ENCODE data around the gene KCNQ5. TPM values are rescaled to one million over a fixed set of nuclear protein-coding genes. Genes with fewer than 3 reads are reported as not detected.

Gene KCNQ5
- total and polyA plus RNA-seq, 10 of the 15 experiments (the other 5 are each of a cell fraction or from before 2014, with no cell fraction given): 0.60 to 16.2 (median 3.2) TPM

DNA sequence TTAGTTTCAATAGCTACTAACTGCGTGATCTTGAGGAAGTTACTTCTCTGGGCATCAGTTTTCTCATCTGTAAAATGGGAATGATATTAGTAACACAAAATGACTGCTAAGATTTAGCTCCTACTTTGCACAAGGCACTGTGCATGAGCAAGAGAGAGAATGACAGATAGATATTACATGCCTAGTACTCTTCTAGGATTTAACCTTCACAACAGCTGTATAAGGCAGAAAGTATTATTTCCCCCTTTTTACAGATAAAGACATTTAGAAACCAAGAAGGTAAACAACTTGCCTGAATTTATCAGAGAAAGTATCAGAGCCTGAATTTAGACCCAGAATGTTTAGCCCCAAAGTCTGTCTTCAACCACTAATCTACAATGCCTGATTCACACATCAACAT, 321.8 kb downstream of the KCNQ5 start:
- Histone ChIP-seq H3K9ac (ENCODE audit: control insufficient read depth, insufficient read depth, low read length) (no peak overlapping the region), H3K36me3 (ENCODE audit: control insufficient read depth in 2 of 2, insufficient read depth in 2 of 2, low read length in 1 of 2) (no peaks in the 10 kb centered on the region; a peak in 1 of 4 replicates), H3K4me2 (ENCODE audit: control insufficient read depth, insufficient read depth) (no peak overlapping the region), H3K79me2 (ENCODE audit: control insufficient read depth, insufficient read depth, low read length) (no peaks in the 10 kb centered on the region), H4K20me1 (ENCODE audit: control insufficient read depth, insufficient read depth) (no peaks in the 10 kb centered on the region), H3K9me3 (replicated peaks; ENCODE audit: control insufficient read depth, insufficient read depth, low read length) (no peaks in the 10 kb centered on the region), H3K4me3 (no peak overlapping the region), H3K27ac (ENCODE audit: control insufficient read depth, insufficient read depth) (no peak overlapping the region), H3K27me3 (replicated peaks in 1 of 2; ENCODE audit: control insufficient read depth in 2 of 2, insufficient read depth in 2 of 2, low read length in 1 of 2) (no peaks in the 10 kb centered on the region), H3K4me1 (ENCODE audit: control insufficient read depth, insufficient read depth, low read length) (no peaks in the 10 kb centered on the region), H2AFZ (ENCODE audit: control insufficient read depth, low read depth, low read length) (no peak overlapping the region)
- FAIRE-seq (peak; percentile 38), ATAC-seq (peak; percentile 31; the same call in 2 of the 3 replicates), DNase-seq (ENCODE audit: low read depth, low spot score) (no peak)
- SMC1A ChIA-PET (ENCODE audit: uncharacterized antibody, unreplicated experiment): interaction anchor here (0.6 to 1.1 kb wide), 4 partner anchors 10 to 213 kb away, joined by 3 to 4 read pairs (median 3); no protein-coding TSS in a partner anchor
- BruUV-seq (replicated peaks): no TSS peak
- TF ChIP-seq BCL3 (IDR thresholded peaks at IDR 0.05; ENCODE audit: borderline replicate concordance, insufficient read depth, low read depth, low read length, poor library complexity, severe bottlenecking) (no peak), IRF3 (IDR thresholded peaks at IDR 0.05) (no peak), DPF2 (IDR thresholded peaks at IDR 0.05) (no peak), NFIC (IDR thresholded peaks at IDR 0.05; ENCODE audit: low read depth, low read length) (no peak), NR2C1 (IDR thresholded peaks at IDR 0.05) (no peak), CREM (IDR thresholded peaks at IDR 0.05; ENCODE audit: low read depth) (no peak), CTCF (IDR thresholded peaks at IDR 0.05 in 2 of 3, conservative IDR thresholded peaks at IDR 0.05 in 1 of 3; ENCODE audit: control insufficient read depth in 2 of 3, extremely low read depth in 1 of 3, insufficient read depth in 1 of 3, low read depth in 3 of 3, low read length in 3 of 3) (no peak), SREBF1 (IDR thresholded peaks at IDR 0.05; ENCODE audit: low read length) (no peak), TCF12 (IDR thresholded peaks at IDR 0.05; ENCODE audit: low read depth, low read length) (no peak)
- TF ChIP-seq, protein P1, sequence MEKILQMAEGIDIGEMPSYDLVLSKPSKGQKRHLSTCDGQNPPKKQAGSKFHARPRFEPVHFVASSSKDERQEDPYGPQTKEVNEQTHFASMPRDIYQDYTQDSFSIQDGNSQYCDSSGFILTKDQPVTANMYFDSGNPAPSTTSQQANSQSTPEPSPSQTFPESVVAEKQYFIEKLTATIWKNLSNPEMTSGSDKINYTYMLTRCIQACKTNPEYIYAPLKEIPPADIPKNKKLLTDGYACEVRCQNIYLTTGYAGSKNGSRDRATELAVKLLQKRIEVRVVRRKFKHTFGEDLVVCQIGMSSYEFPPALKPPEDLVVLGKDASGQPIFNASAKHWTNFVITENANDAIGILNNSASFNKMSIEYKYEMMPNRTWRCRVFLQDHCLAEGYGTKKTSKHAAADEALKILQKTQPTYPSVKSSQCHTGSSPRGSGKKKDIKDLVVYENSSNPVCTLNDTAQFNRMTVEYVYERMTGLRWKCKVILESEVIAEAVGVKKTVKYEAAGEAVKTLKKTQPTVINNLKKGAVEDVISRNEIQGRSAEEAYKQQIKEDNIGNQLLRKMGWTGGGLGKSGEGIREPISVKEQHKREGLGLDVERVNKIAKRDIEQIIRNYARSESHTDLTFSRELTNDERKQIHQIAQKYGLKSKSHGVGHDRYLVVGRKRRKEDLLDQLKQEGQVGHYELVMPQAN (conservative IDR thresholded peaks at IDR 0.05): no peak
- RAD21 ChIA-PET (ENCODE audit: unreplicated experiment): no interaction called here
- in situ Hi-C loops (cut with MboI): no loop called here
- POLR2A ChIA-PET: interaction anchor here (0.9 kb wide), 1 partner anchor 153 kb away, joined by 3 read pairs; no protein-coding TSS in a partner anchor
- WGBS (ENCODE audit: insufficient coverage, insufficient replicate concordance, low lambda C conversion rate, missing lambda C conversion rate): 4% methylated on average over 1 of the region's 1 CpG
- intact Hi-C loops (cut with micrococcal nuclease; ENCODE audit: unreplicated experiment): no loop called here
- CTCF ChIA-PET: no interaction called here

Measured in GM12878 (cell line).